SK-N-MC (cell line): ENCODE results near the gene IL20.

Experiments
- EZH2 ChIP-seq: fragments of 200-600 bp; sonication (generic); IDR thresholded peaks from one replicate; pipeline ENCODE4 v1.6.1; 2017; ENCODE audit warnings: antibody characterized with exemption
- FOXP2 ChIP-seq: optimal IDR thresholded peaks from 2 replicates; pipeline ENCODE3; 2011; ENCODE audit warnings: mild to moderate bottlenecking, moderate library complexity; ENCODE audit not compliant: insufficient read depth; ENCODE audit errors: extremely low read length, control extremely low read depth
- POLR2AphosphoS5 ChIP-seq: IDR thresholded peaks from 2 replicates; pipeline ENCODE4 v1.6.1; 2012; ENCODE audit warnings: mild to moderate bottlenecking, low read depth, low read length, borderline replicate concordance

DNA sequence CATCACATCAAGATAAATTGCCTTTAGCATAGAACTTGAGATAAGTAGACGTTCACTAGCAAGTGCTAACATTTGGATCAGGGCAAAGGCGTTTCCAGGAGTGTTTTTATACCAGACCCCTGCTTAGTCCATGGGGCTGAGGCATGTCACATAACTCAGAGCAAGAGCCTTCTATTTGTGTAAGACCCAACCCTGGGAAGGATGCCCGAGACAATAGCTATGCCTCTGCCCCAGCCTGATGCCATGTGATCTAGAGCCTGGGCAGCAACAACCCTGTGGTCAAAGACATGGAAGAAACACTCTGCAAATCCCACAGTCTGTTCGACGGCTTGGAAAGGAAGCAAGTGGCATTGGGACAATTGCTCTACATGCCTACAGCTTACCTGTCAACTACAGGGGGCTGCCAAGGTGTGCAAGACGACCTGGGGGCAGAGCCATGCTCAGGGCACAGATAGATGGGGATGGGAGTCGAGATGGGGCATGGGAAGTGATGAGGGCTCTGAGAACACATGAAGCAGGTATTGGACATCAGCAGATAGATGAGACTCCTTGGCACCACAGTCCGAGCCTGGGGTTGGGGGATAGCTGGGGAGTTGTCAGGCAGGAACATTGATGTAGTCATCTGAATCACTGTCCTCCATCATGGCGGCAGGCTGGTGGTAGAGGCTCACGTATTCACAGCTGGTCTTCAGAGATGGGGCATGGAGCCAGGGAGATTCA, 39.2 kb downstream of the IL20 start:
- no peak for TF ChIP-seq POLR2AphosphoS5
- no peak for TF ChIP-seq EZH2
- TF ChIP-seq FOXP2 = no peak
